Measurements from ENCODE around the gene CHFR.
"Not testable (repeated sequence)": the region's sequence is repeated elsewhere in the genome, so short reads cannot be mapped to it uniquely, and the experiment has no call there.

The CHFR gene

DNA sequence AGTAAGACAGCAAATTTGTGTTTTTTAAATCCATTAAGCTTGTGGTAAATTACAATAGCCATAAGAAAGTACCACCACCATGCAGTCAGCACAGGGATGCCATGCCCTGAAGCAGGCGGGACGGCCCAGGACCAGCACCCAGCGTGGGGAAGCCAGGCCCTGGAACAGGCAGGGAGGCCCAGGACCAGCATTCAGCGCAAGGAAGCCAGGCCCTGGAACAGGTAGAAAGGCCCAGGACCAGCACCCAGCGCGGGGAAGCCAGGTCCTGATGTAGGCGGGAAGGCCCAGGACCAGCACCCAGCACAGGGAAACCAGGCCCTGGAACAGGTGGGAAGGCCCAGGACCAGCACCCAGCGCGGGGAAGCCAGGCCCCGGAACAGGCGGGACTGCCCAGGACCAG lies 13.2 kb downstream of the CHFR start:
- DNase-seq: no peak

DNA sequence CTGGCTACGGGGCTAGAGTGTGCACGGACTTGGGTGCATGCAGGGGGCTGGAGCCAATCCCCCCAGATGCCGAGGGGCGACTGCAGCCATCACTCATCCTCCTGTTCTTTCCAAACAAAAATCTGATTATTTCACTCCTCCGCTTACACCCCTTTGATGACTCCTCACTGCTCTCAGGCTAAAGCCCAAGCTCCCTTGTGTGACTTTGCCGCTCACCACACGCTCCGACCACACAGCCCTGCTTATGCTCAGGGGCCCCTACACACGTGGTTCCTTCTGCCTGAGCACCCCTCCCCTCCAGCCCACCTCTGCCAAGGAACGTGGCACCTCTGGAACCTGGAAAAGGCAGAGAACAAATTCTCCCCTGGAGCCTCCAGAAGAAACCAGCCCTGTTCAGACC lies 13.7 kb downstream of the CHFR start:
- no peak for DNase-seq

- DNase-seq: peak; percentile 24
Observed at GRCh38 chr12:132872975-132873421, 14.4 kb downstream of the CHFR start.

DNA sequence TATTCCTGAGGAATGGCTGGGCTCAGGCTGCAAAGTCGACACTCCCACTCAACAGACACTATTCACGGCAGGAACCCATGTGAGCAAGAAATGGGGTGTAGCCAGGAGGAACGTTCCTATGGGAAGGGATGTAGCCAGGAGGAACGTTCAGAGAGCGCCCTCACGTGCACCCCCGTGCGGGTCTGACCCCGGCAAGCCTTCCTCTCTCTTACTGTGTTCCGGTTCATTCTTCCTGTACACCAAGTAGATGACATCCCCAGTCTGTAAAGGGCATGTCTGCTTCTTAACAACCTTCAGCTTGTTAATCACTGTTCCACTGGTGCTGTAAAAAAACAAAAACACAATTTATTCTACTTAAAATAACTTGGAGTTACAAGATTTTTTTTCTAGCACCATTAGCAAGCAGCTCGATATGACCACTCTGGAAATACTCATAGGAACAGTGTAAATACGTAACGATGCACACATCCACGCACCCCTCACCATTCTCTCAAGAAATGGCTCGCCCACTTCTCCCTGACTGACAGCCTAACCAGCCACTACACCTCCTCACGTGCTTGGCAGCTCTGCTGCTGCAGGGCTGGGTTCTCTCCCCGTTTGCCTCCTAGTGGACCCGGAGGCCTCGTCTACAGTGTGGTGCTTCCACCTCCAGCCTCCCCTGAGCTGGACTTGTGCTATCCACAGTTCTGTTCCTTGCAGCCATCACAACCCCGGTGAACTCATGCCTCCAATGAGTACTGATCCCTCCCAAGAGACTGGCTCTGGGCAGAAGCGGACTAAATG lies 15.1 kb downstream of the CHFR start:
- DNase-seq: no peak

GRCh38 chr12:132869551-132869950 lies 17.9 kb downstream of the CHFR start:
- no peak for DNase-seq

GRCh38 chr12:132866251-132866828 lies 21.1 kb downstream of the CHFR start:
- no peak for DNase-seq

GRCh38 chr12:132861558-132861957 lies 25.8 kb downstream of the CHFR start:
- no peak for DNase-seq

- no peak for DNase-seq
Observed at GRCh38 chr12:132858718-132859266, 28.6 kb downstream of the CHFR start.

- DNase-seq: not testable (repeated sequence)
Observed at GRCh38 chr12:132857019-132857418, 30.4 kb downstream of the CHFR start.

DNA sequence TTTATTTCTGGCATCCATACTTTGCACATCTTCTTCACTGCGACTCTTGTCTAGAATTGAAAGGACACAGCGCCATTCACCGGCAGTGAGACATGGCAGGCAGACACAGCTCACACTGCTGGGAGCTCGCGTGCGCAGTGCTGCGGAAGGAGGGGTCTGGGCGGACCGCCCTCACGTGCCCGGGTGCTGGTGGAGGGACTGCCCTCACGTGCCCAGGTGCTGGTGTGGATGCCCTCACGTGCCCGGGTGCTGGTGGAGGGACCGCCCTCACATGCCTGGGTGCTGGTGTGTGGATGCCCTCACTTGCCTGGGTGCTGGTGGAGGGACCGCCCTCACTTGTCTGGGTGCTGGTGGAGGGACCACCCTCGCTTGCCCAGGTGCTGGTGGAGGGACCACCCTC lies 30.8 kb downstream of the CHFR start:
- no peak for DNase-seq

GRCh38 chr12:132855211-132855610 lies 32.2 kb downstream of the CHFR start:
- DNase-seq: not testable (repeated sequence)

GRCh38 chr12:132853285-132854092 lies 33.9 kb downstream of the CHFR start:
- no peak for DNase-seq

DNA sequence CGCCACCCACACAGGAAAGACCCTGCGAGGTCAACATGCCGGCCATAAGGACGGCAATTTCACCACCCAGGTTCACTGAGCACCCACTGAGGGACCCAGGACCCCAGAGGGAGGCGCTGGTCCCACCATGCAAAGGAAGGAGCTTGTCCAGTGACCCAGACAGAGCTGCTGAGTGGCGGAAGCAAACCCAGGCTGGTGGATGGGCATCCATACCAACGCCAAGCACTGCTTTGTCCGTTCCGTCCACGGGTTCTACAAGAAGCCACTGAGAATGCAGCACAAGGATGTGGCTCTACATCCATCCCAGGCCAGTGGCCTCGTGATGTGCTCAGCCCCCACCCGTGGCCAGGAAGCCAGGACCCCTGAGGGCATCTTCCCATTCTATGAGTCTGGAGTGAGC lies 34.9 kb downstream of the CHFR start:
- no peak for DNase-seq

GRCh38 chr12:132851465-132851864 lies 35.9 kb downstream of the CHFR start:
- no peak for DNase-seq

GRCh38 chr12:132850291-132850690 lies 37.1 kb downstream of the CHFR start:
- no peak for DNase-seq

DNA sequence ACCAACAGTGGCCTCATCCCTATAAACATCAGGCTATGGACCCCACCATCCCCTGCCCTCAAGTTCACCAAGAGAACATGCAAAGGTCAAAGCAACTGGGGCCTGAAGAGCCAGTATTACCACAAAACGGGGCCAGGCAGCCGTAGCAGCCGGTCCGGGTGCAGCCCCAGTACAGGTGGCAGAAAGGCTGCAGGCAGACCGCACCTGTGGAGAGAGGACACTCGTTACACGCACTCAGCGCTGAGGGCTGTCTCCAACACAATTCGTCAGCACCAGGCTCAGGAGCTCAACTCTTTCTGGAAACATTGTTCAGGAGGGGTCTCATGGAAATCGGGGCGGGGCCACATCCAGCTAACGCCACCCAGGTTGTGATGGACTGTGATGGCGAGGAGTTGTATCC lies 38.9 kb downstream of the CHFR start:
- no peak for DNase-seq

DNA sequence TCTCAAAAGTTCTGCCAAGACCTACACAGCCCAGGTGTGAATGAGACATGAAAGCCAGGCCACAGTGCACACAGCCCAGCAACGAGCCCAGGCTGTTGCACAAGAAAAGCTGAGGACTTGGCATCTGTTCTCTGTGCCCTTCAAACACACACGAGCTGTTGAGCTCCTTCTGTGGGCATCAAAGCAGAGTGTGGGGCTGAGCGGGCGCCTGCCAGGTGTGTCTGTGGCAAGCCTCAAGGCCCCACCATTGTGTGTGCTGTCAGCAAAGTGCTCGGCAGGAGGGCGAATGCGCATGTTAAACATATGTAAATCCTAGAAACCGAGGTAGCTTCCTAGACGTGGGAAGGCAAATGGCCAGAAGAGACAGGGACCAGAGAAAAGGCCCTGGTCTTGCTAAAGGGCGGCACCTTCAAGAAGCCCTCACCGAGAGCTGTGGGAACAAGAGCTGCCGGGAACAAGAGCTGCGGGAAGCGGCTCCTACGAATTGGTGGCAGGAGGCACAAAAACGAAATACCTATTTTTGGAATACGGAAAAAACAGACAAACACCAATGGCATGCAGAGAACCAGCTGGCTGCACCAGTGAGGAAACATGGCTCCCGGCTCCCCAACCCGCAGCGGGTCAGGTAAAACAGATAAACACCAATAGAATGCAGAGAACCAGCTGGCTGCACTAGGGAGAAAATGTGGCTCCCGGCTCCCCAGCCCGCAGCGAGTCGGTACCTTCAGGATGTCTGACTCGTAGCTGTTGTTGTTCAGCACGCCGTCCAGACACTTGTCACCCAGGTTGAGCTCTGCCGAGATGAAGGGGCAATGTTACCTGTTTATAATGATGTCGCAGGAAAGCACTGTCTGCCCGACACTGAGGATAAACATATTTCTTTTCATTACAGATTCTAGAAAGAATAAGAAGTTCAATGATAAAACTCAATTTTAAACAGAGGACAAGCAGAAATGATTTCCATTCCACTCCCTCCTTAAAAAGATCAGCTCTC lies 39.7 kb downstream of the CHFR start:
- DNase-seq: no peak

GRCh38 chr12:132844681-132845080 lies 42.7 kb downstream of the CHFR start:
- not testable (repeated sequence) for DNase-seq

DNA sequence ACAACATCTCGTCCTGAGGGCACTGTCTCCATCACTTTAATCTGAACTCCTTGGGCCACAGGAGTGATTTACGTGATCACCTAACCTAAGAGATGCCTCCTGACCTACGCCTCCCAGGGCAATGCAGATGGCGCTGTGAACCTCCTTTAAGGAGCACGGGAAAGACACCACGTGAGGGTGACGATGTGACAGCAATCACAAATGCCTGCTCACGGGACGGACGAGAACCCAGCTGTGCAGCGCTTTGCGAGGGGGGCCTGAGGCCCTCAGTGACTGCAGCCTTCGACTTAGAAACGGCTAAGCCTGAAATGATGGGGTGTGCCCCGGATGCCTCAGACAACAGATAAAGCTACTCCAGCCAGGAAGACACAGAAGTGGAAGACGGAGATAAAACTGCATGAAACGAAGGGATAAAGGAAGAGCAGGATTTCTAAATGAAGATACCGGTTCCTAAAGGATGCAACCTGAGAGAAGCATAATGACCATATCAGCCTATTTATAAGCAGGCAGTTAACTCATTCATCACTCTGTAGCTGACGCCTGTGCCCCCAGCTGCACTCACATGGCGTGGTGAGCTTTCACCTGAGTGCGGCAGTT lies 44.9 kb downstream of the CHFR start:
- DNase-seq: no peak

DNA sequence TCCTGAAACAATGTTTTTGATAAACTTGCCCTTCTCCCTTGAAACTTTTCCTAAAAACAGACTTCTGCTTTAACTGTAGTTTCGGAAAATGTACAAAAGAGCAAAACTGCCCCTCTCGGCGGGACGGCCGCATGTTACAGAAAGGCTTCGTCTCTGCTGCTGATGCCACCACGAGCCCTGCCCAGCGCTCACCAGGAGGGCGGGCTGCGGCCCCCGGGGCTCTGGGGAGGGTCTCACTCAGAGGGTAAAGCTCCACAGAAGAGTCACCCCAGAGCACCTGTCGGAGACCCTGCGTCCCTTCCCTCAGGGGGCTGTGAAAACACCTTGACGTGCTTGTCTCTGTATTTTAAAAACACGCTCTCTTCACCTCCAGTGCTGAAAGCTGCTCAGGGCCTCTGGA lies 46.3 kb downstream of the CHFR start:
- no peak for DNase-seq

GRCh38 chr12:132840536-132840935 lies 46.9 kb downstream of the CHFR start:
- no peak for DNase-seq

Data from central memory CD4-positive, alpha-beta T cell (primary cell).